Thoracic aorta (tissue), 2 donors: ENCODE data around the gene FER. TPM values are rescaled to one million over a fixed set of nuclear protein-coding genes. Genes with fewer than 3 reads are reported as not detected.

Experiments
- ATAC-seq: fragments of 150-250 bp; one replicate; pipeline ENCODE4 v1.8.0; 2017; ENCODE audit warnings: low read depth; ENCODE audit not compliant: insufficient number of reproducible peaks, low FRiP score
- DNase-seq: peaks from one replicate; pipeline ENCODE4 v3.0.0-alpha.2; 2020; ENCODE audit warnings: low spot score
- H3K27ac ChIP-seq, 2 donors: fragments of 200-600 bp; sonication (generic); 1 replicate in 1 of 2; 2 replicates in 1 of 2; pipeline ENCODE4 v1.5.1; 2016; ENCODE audit warnings: mild to moderate bottlenecking in 2 of 2, moderate library complexity in 2 of 2
- H3K27me3 ChIP-seq: fragments of 200-600 bp; sonication (generic); replicated peaks from 2 replicates; pipeline ENCODE4 v1.6.0; 2016; ENCODE audit warnings: mild to moderate bottlenecking; ENCODE audit not compliant: insufficient read depth
- H3K36me3 ChIP-seq: fragments of 200-600 bp; sonication (generic); one replicate; pipeline ENCODE4 v1.5.1; 2016
- H3K4me1 ChIP-seq, 2 donors: fragments of 200-600 bp; sonication (generic); 1 replicate in 1 of 2; 2 replicates in 1 of 2; pipeline versions ENCODE4 v1.5.1 to v1.6.0; 2016; ENCODE audit warnings: low read depth in 2 of 2, mild to moderate bottlenecking in 1 of 2; ENCODE audit not compliant: control insufficient read depth in 1 of 2
- H3K4me3 ChIP-seq: fragments of 200-600 bp; sonication (generic); 2 replicates; pipeline ENCODE4 v1.5.1; 2016; ENCODE audit warnings: mild to moderate bottlenecking
- H3K9me3 ChIP-seq: fragments of 200-600 bp; sonication (generic); 2 replicates; pipeline ENCODE4 v1.5.1; 2016
- CTCF ChIP-seq: fragments of 200-600 bp; sonication (generic); IDR thresholded peaks from one replicate; pipeline ENCODE4 v1.5.1; 2019; ENCODE audit warnings: antibody characterized with exemption
- total RNA-seq, 2 donors: library from RNA; depleted of rRNA; stranded (reverse); fragments of >200 nt; gene quantifications; one replicate each; pipeline versions ENCODE4 v1.1.0 to v1.2.3, GENCODE V29; 2016

FER gene
- total RNA-seq, 2 donors from 2014 or later = 15.6 to 38.1 TPM

- Histone ChIP-seq H3K4me1 (no peaks in the 10 kb centered on the region), H3K27ac (no peak overlapping the region), H3K9me3 (no peaks in the 10 kb centered on the region), H3K27me3 (no peaks in the 10 kb centered on the region), H3K36me3 (no peaks in the 10 kb centered on the region), H3K4me3 (no peak overlapping the region)
- DNase-seq (no peak), ATAC-seq (no peak)
- TF ChIP-seq CTCF = no peak
Measured at GRCh38 chr5:109030360-109031143, 282.9 kb downstream of the FER start.

- no peaks in the 10 kb centered on the region for H3K36me3 ChIP-seq
- no peaks in the 10 kb centered on the region for H3K27me3 ChIP-seq
- H3K4me3 ChIP-seq = no peak overlapping the region
- H3K9me3 ChIP-seq = no peaks in the 10 kb centered on the region
- DNase-seq (no peak), ATAC-seq (no peak)
- H3K27ac ChIP-seq = no peak overlapping the region
- no peaks in the 10 kb centered on the region for H3K4me1 ChIP-seq
- TF ChIP-seq CTCF = no peak
Measured at GRCh38 chr5:109034306-109034705, 286.6 kb downstream of the FER start.

GRCh38 chr5:109035436-109035835 lies 287.7 kb downstream of the FER start:
- TF ChIP-seq CTCF = no peak
- H3K27ac ChIP-seq = no peak overlapping the region
- H3K36me3 ChIP-seq = no peaks in the 10 kb centered on the region
- DNase-seq (no peak), ATAC-seq (no peak)
- no peaks in the 10 kb centered on the region for H3K4me1 ChIP-seq
- no peaks in the 10 kb centered on the region for H3K27me3 ChIP-seq
- no peak overlapping the region for H3K4me3 ChIP-seq
- no peaks in the 10 kb centered on the region for H3K9me3 ChIP-seq

GRCh38 chr5:109038209-109038840 lies 290.6 kb downstream of the FER start:
- H3K4me1 ChIP-seq = no peaks in the 10 kb centered on the region
- no peaks in the 10 kb centered on the region for H3K36me3 ChIP-seq
- H3K9me3 ChIP-seq = no peaks in the 10 kb centered on the region
- H3K27ac ChIP-seq = no peak overlapping the region
- TF ChIP-seq CTCF = no peak
- ATAC-seq (no peak), DNase-seq (no peak)
- H3K4me3 ChIP-seq = no peak overlapping the region
- no peaks in the 10 kb centered on the region for H3K27me3 ChIP-seq

GRCh38 chr5:109041317-109041716 lies 293.6 kb downstream of the FER start:
- H3K36me3 ChIP-seq = no peaks in the 10 kb centered on the region
- no peaks in the 10 kb centered on the region for H3K9me3 ChIP-seq
- peaks cover 5 to 6% of the 10 kb centered on the region in 2 donors for H3K4me1 ChIP-seq
- no peak overlapping the region for H3K4me3 ChIP-seq
- TF ChIP-seq CTCF = no peak
- no peak for DNase-seq
- ATAC-seq = no peak
- H3K27ac ChIP-seq = no peak overlapping the region
- no peaks in the 10 kb centered on the region for H3K27me3 ChIP-seq
